Uterus (tissue), 4 donors: Measurements from ENCODE around the gene CDRT15L2. TPM values are rescaled to one million over a fixed set of nuclear protein-coding genes. Genes with fewer than 3 reads are reported as not detected.
"Not testable (repeated sequence)": the region's sequence is repeated elsewhere in the genome, so short reads cannot be mapped to it uniquely, and the experiment has no call there.

ENCODE experiments used
- DNase-seq, 2 donors: peaks; one replicate each; pipeline ENCODE4 v3.0.0-alpha.2; 2019 to 2020
- H3K27ac ChIP-seq, 2 donors: fragments of 200-600 bp; sonication (generic); 1 replicate in 1 of 2; 2 replicates in 1 of 2; pipeline ENCODE4 v1.5.1; 2016 to 2018
- H3K27me3 ChIP-seq, 2 donors: fragments of 200-600 bp; sonication (generic); one replicate each; pipeline ENCODE4 v1.5.1; 2018 to 2019; ENCODE audit warnings: control low read depth in 1 of 2
- H3K36me3 ChIP-seq, 2 donors: fragments of 200-600 bp; sonication (generic); one replicate each; pipeline ENCODE4 v1.5.1; 2019; ENCODE audit warnings: control low read depth in 1 of 2
- H3K4me1 ChIP-seq, 2 donors: fragments of 200-600 bp; sonication (generic); one replicate each; pipeline ENCODE4 v1.5.1; 2018 to 2019; ENCODE audit warnings: control low read depth in 1 of 2
- H3K4me3 ChIP-seq, 2 donors: fragments of 200-600 bp; sonication (generic); 1 replicate in 1 of 2; 2 replicates in 1 of 2; pipeline ENCODE4 v1.5.1; 2018 to 2019; ENCODE audit warnings: mild to moderate bottlenecking in 1 of 2
- H3K9me3 ChIP-seq, 2 donors: fragments of 200-600 bp; sonication (generic); one replicate each; pipeline ENCODE4 v1.5.1; 2019; ENCODE audit warnings: control low read depth in 1 of 2
- POLR2A ChIP-seq, 2 donors: fragments of 450-650 bp; IDR thresholded peaks; one replicate each; pipeline ENCODE4 v1.6.1; 2016; ENCODE audit warnings: antibody characterized with exemption in 2 of 2, mild to moderate bottlenecking in 1 of 2, moderate library complexity in 1 of 2
- intact Hi-C: fragments of 100-400 bp; cut with DNase I; formaldehyde crosslinking; loops from one replicate; pipeline ENCODE4 v1.15.1; 2023; ENCODE audit warnings: low total_unique reads
- total RNA-seq, 4 donors: library from RNA; depleted of rRNA in 3 of 4; stranded (reverse); fragments of >200 nt in 3 of 4; gene quantifications; one replicate each; pipeline versions ENCODE4 v1.1.0 to v1.2.4, GENCODE V29; 2014 to 2023
- TF ChIP-seq, protein P1 (sequence below), 4 experiments: fragments of 200-600 bp in 2 of 4; fragments of 450-650 bp in 2 of 4; sonication (generic) in 2 of 4; IDR thresholded peaks; one replicate each; pipeline ENCODE4 v1.5.1; 2016 to 2019; ENCODE audit warnings: antibody characterized with exemption in 4 of 4, mild to moderate bottlenecking in 2 of 4, moderate library complexity in 1 of 4
- donor health status: DM: yes; HTN: yes; CAD: no.

CDRT15L2 gene
- total RNA-seq, 4 donors from 2014 or later = not detected

DNA sequence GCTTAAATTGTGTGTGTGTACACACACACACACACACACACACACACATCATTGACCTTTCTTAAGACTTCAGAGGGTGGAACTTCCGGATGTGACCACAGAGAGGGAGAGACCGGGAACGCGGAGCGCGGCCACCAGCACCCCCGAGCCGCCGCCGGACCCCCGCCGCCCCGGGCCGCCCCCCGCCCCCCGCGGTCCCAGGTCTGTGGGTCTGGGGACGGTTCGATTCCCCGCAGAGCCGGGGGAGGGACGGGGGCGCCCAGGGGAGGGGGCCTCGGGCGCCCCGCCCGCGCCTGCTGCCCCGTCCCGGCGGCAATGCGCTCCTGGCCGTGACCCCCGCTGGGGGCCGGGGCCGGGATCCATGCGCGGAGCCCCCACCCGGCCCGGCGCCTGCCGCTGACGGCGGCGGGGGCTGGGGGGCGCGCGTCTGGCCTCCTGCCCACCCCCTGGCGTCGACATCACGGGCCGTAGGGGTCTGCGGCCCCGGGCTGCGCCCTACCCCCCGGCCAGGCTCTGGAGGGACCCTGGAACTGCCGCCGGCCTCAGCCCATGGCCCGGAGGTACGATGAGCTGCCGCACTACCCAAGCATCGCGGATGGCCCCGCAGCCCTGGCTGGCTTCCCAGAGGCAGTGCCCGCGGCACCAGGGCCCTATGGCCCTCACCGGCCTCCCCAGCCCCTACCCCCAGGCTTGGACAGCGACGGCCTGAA lies 9.4 kb downstream of the CDRT15L2 start:
- DNase-seq, intact Hi-C loops, H3K27ac ChIP-seq, H3K4me3 ChIP-seq, H3K9me3 ChIP-seq, H3K27me3 ChIP-seq, H3K4me1 ChIP-seq, H3K36me3 ChIP-seq: not testable (repeated sequence)

DNA sequence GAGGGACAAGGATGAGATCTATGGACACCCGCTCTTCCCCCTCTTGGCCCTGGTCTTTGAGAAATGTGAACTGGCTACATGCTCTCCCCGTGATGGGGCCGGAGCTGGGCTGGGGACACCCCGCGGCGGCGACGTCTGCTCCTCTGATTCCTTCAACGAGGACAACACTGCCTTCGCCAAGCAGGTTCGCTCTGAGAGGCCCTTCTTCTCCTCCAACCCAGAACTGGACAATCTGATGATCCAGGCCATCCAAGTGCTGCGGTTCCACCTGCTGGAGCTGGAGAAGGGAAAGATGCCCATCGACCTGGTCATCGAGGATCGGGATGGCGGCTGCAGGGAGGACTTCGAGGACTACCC lies 9.9 kb downstream of the CDRT15L2 start:
- intact Hi-C loops, H3K4me3 ChIP-seq, DNase-seq: not testable (repeated sequence)

DNA sequence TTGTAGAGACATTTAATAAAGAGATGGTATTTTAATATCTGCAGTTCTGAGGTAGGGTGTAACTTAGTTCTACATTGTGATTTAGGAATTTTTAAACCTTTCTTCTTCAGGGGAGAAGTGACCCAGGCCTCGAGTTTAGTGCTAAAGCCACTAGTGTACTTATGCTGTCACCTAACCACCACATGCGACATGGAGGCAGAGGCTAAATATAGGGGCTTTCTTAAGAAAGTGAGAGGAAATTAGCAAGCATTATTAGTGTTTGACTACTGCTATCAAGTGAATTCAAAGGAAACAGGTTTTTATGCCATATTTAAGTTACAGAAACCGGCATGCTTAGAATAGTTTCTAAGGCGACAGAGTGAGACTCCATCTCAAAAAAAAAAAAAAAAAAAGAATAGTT lies 11.5 kb downstream of the CDRT15L2 start:
- H3K36me3 ChIP-seq, H3K27me3 ChIP-seq, H3K4me1 ChIP-seq, intact Hi-C loops, H3K4me3 ChIP-seq, H3K27ac ChIP-seq, DNase-seq, H3K9me3 ChIP-seq: not testable (repeated sequence)

More for the DNA sequence above, 9.9 kb downstream of the CDRT15L2 start:
- not testable (repeated sequence) for H3K36me3 ChIP-seq, H3K9me3 ChIP-seq, H3K4me1 ChIP-seq, H3K27ac ChIP-seq, H3K27me3 ChIP-seq

DNA sequence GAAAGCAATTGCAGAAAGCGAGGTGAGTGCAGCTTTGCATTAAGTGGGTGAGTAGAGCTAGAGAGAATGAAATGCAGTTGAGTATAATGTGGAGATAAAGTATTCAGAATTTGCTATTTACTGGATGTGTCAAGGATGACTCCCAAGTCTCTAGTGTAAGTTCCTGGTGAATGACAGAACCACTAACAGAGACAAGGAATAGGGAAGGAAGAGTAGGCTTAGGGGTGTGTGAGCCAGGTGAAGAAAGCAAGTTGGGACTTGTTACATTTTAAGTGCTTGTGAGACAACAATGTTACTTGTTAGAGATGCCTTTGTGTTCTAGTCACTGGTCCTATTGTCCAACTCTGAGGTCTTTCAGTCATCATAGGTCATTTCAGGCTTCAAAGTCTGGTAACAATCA lies 26.0 kb downstream of the CDRT15L2 start:
- DNase-seq, H3K36me3 ChIP-seq: not testable (repeated sequence)

DNA sequence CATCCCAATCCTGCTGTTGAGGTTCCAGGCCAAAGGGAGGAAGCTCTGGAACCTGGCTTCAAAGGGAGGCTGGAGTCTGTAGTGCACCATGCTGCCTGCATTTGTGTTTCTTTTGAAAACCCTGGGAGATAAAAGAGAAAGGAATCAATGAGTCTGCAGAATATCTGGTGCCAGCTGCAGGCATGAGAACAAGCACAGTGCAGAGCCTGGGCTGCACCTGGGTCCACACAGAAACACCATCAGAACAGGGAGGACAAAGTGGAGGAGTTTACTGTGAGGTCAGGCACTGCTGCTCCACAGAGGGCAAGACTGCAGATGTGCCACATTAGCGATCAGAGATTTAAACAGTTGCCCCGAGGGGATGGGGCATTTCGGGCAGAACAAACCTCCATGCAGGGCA lies 30.0 kb downstream of the CDRT15L2 start:
- DNase-seq, H3K4me3 ChIP-seq, H3K9me3 ChIP-seq, H3K4me1 ChIP-seq, intact Hi-C loops, H3K27ac ChIP-seq, H3K36me3 ChIP-seq, H3K27me3 ChIP-seq: not testable (repeated sequence)

More for the DNA sequence above, 26.0 kb downstream of the CDRT15L2 start:
- H3K4me1 ChIP-seq, H3K27ac ChIP-seq, H3K9me3 ChIP-seq, H3K27me3 ChIP-seq, H3K4me3 ChIP-seq, intact Hi-C loops: not testable (repeated sequence)

DNA sequence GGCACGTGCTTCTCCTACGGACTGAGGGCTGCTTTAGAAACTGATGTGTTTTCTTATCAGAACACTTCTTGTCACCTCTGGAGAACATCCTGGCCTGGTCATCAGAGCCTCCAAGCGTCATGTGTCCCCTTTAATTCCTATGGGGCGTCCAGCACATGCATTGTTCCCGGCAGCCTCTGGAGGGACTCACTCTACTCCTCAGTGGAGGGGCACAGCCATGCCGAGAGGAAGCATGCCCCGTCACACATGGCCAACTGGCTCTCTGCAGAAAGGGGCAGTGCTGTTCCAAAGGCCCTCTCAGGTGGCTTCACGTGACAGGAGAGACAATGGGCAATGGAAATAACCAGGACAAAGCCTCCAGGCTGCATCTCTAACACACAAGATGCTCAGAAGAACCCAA lies 31.8 kb downstream of the CDRT15L2 start:
- no peaks in the 10 kb centered on the region for H3K36me3 ChIP-seq
- no peak for DNase-seq
- no peak overlapping the region for H3K4me3 ChIP-seq
- no peaks in the 10 kb centered on the region for H3K27me3 ChIP-seq
- TF ChIP-seq POLR2A (IDR thresholded peaks at IDR 0.05) = no peak
- TF ChIP-seq, protein P1, sequence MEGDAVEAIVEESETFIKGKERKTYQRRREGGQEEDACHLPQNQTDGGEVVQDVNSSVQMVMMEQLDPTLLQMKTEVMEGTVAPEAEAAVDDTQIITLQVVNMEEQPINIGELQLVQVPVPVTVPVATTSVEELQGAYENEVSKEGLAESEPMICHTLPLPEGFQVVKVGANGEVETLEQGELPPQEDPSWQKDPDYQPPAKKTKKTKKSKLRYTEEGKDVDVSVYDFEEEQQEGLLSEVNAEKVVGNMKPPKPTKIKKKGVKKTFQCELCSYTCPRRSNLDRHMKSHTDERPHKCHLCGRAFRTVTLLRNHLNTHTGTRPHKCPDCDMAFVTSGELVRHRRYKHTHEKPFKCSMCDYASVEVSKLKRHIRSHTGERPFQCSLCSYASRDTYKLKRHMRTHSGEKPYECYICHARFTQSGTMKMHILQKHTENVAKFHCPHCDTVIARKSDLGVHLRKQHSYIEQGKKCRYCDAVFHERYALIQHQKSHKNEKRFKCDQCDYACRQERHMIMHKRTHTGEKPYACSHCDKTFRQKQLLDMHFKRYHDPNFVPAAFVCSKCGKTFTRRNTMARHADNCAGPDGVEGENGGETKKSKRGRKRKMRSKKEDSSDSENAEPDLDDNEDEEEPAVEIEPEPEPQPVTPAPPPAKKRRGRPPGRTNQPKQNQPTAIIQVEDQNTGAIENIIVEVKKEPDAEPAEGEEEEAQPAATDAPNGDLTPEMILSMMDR (IDR thresholded peaks at IDR 0.05) = no peak
- intact Hi-C loops = no loop called here
- H3K27ac ChIP-seq = no peak overlapping the region
- no peaks in the 10 kb centered on the region for H3K9me3 ChIP-seq
- no peaks in the 10 kb centered on the region for H3K4me1 ChIP-seq

DNA sequence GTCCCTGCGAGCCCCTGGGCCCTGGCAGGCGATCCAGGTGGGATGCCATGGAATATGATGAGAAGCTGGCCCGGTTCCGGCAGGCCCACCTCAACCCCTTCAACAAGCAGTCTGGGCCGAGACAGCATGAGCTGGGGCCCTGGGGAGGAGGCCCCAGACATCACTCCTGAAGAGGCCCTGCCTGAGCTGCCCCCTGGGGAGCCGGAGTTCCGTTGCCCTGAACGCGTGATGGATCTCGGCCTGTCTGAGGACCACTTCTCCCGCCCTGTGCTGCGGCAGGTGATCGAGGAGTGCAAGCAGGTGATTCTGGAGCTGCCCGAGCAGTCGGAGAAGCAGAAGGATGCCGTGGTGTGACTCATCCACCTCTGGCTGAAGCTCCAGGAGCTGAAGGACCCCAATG lies 33.1 kb downstream of the CDRT15L2 start:
- TF ChIP-seq, protein P1 (IDR thresholded peaks at IDR 0.05) = no peak
- no peak overlapping the region for H3K4me3 ChIP-seq
- no peaks in the 10 kb centered on the region for H3K27me3 ChIP-seq
- H3K4me1 ChIP-seq = no peaks in the 10 kb centered on the region
- H3K9me3 ChIP-seq = no peaks in the 10 kb centered on the region
- no peak for DNase-seq
- no peak overlapping the region for H3K27ac ChIP-seq
- no peaks in the 10 kb centered on the region for H3K36me3 ChIP-seq
- intact Hi-C loops = no loop called here

DNA sequence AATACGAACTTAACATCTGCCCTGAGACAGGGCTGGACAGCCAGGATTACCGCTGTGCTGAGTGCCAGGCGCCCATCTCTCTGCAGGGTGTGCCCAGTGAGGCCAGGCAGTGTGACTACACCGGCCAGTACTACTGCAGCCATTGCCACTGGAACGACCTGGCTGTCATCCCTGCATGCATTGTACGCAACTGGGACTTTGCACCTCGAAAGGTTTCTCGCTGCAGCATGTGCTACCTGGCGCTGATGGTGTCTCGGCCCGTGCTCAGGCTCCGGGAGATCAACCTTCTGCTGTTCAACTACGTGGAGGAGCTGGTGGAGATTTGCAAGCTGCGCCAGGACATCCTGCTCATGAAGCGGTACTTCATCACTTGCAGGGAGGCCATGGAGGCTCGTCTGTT lies 33.7 kb downstream of the CDRT15L2 start:
- H3K27ac ChIP-seq = no peak overlapping the region
- no peaks in the 10 kb centered on the region for H3K36me3 ChIP-seq
- H3K4me1 ChIP-seq = no peaks in the 10 kb centered on the region
- no peak for DNase-seq
- no peak overlapping the region for H3K4me3 ChIP-seq
- no peaks in the 10 kb centered on the region for H3K9me3 ChIP-seq
- intact Hi-C loops = no loop called here
- no peaks in the 10 kb centered on the region for H3K27me3 ChIP-seq
- TF ChIP-seq, protein P1 (IDR thresholded peaks at IDR 0.05) = no peak
- no peak for TF ChIP-seq POLR2A (IDR thresholded peaks at IDR 0.05)
